ENCODE results near the gene NUP210L.
"Not testable (repeated sequence)": the region's sequence is repeated elsewhere in the genome, so short reads cannot be mapped to it uniquely, and the experiment has no call there.

Gene NUP210L

GRCh38 chr1:153991806-153992205 lies 163.1 kb downstream of the NUP210L start:
- DNase-seq (ENCODE audit: low read depth): no peak

DNA sequence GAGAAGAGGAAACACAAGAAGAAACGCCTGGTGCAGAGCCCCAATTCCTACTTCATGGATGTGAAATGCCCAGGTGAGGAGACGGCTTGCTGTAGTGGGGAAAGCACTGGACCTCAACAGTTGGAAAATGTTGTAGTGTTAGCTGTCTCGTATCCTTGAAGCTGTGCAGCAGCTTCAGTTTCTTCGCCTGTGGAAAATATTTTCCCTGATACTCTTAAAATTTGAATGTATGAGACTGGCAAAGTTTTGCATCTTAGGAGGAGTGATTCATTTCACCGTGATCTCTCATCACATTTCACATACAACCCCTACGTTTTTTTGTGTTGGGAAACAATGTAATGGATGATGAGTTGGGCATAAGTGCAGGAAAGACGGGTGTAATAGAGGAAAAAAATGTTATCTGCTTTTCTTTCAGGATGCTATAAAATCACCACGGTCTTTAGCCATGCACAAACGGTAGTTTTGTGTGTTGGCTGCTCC lies 163.7 kb downstream of the NUP210L start:
- no peak for DNase-seq (ENCODE audit: low read depth)

- peak; percentile 99 for DNase-seq (ENCODE audit: low read depth)
Observed at GRCh38 chr1:153990468-153991150, 164.3 kb downstream of the NUP210L start, which contains the start of gene RPS27. Gene RPS27 (plus strand): TSS chr1:153990762. CDS start chr1:153990797, 35 bp downstream.

DNA sequence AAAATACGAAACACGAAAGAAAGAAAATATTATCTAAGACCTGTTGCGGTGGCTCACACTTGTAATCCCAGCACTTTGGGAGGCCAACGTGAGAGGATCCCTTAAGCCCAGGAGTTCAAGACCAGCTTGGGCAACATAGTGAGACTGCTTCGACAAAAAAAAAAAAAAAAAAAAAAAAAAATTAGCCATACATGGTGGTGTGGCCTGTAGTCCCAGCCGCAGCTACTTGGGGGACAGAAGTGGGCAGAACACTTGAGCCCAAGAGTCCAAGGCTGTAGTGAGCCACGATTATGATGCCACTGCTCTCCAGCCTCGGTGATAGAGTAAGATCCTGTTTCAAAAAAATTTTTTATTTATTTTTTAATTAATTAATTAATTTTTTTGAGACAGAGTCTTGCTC lies 167.3 kb downstream of the NUP210L start:
- DNase-seq (ENCODE audit: low read depth): no peak

DNA sequence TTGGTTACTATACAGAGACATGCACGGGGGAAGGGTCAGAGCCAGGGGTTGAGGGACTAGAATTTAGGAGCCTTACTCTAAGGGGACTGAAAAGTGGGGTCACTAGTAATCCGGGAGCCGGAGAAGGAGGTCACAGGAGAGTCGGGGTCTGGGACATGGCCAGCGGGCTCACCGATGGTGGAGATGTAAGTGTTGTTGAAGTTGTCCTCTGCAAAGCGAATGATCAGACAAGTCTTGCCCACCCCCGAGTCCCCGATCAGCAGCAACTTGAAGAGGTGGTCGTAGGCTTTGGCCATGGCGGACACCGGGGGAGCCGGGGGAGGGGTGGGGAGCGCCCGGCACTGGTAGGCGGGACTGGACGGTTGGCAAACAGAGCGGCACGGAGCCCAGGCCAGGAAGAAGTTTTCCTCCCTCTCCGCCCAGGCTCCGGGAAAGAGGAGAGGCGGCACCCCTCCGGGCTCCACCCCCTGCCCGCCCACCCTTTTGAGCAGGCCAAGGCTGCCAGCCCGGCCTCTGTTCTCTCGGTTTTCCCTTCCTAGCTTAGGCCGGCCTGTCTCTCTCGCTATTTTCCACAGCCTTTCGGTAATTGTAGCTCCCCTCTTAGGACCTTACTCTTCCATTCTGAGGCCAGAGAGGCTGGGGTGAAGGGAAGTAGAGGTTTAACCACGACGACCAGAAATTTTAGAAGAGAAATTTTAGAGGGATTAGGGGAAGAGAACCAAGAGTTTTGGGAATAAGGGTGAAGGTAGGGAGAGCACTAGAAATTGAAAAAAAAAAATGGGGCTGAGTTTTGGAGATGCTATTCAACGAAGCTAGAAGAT lies 168.7 kb downstream of the NUP210L start, which contains the start of gene RAB13:
RAB13 (minus strand) TSS at position 399 of the 821 bp plus-strand sequence; CDS start at position 296, 103 bp downstream.
- DNase-seq (ENCODE audit: low read depth): peak; percentile 92

DNA sequence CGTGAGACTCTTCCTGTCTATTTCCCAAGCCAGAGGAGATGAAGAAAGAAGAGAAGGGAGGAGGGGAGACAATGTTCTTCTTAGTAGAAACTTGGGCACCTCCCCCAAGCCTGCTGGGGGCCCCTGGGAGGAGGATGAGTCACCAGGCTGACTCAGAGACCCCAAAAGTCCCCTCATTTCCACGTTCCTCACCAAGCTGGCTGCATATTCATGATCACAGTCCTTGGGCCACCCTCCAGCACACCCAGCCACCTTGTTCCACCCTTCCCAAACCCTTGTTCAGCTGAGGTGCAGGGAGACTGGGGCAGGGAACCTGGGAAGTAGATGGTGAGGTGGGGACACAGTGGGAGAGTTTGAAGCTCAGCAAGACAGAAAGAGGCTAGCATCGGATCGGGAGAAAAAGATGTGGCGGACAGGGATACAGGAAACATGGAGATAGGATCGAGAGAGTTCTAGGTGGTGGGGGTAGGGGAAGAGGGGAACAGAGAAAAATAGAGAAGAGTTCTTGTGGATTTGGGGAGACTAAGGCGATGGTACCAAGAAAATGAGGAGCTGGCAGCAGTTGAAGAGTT lies 169.4 kb downstream of the NUP210L start:
- DNase-seq (ENCODE audit: low read depth): peak; percentile 86

DNA sequence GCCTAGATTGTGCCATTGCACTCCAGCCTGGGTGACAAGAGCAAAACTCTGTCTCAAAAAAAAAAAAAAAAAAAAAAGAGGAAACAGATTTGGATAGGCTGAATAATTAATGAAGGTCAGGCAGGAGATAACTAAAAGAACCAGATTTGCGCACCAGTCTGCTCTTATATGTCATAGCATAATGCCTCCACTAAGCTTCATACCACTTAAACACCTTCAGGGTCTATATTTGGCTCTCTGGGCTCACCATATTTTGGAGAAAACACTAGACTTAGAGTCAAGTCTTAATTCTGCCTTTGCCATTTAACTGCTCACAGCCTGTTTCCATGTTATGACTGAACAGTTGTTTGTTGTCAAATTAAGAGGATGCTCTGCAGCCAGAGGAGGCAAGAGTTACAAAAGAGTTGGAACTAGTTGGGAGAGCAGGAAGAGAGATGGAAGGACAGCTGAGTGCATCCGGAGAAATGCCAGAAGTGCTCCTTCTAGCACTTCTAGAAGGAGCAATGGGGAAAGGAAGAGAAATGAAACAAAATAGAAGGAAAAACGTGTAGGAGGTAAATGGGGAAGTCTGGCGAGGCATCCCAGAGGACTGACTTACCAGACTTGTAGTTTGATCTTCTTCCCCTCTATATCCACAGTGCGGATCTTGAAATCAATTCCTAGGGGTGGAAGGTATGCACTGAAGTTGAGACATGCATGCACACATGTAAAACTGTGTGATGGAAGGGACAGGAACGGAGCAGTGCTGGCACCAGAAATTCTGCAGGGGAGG lies 170.6 kb downstream of the NUP210L start:
- no peak for DNase-seq (ENCODE audit: low read depth)

DNA sequence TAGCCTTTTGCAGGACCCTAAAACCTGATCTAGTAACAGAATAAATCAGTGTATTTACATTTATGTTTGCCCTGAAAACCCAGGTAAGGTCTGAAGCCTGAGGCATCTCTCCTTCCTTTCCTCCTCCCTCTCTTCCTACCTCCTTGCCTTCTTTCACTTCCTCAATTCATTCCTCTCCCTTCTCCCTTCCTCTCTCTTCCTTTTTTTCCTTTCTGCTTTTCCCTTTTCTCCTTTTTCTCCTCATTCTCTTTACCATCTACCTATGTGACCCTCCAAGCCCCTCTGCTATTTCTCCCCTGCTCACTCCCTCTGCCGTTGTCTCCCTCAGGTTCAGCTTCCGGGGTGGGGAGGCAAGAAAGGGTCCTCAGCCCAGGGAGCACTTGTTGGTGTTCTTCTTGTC lies 173.1 kb downstream of the NUP210L start:
- not testable (repeated sequence) for DNase-seq (ENCODE audit: low read depth)

GRCh38 chr1:153979091-153979490 lies 175.8 kb downstream of the NUP210L start:
- DNase-seq (ENCODE audit: low read depth): not testable (repeated sequence)

GRCh38 chr1:153978274-153978909 lies 176.5 kb downstream of the NUP210L start:
- no peak for DNase-seq (ENCODE audit: low read depth)

GRCh38 chr1:153977250-153978240 lies 177.3 kb downstream of the NUP210L start, which contains the start of gene JTB:
Gene JTB (minus strand): TSS chr1:153977674. CDS start chr1:153977252, 422 bp downstream.
- DNase-seq (ENCODE audit: low read depth): peak; percentile 89

- DNase-seq (ENCODE audit: low read depth): no peak
Observed at GRCh38 chr1:153976819-153977249, 178.0 kb downstream of the NUP210L start.

DNA sequence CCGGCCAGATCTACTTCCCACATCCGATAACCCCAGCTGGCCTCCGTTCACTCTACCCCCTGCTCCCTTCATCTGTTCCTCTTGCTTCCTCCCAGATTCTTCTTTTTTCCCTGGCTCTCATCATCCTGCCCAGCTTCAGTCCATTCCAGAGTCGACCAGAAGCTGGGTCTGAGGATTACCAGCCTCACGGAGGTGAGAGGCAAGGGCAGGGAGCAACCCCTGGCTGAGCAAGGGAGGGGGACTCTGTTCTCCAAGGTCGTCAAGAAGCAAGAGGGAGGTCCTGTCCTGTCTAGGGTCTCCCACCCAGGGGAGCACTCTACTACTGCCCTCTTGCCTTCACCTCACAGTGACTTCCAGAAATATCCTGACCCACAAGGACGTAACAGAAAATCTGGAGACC lies 181.3 kb downstream of the NUP210L start:
- DNase-seq (ENCODE audit: low read depth): no peak

DNA sequence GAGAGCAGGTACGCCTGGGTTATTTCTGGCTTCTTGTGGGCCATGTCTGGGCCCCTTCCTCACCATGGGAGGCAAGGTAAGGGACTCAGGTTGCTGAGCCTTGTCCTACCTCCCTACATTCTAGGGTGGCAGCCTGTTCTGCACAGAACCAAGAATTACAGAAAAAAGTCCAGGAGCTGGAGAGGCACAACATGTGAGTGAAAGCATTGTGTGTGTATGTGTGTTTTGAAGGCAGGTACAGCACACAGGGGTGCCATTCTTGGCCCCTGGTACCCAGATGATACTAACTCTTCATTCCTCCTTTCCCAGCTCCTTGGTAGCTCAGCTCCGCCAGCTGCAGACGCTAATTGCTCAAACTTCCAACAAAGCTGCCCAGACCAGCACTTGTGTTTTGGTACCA lies 181.8 kb downstream of the NUP210L start:
- no peak for DNase-seq (ENCODE audit: low read depth)

- DNase-seq (ENCODE audit: low read depth): no peak
Observed at GRCh38 chr1:153970346-153970745, 184.5 kb downstream of the NUP210L start.

DNA sequence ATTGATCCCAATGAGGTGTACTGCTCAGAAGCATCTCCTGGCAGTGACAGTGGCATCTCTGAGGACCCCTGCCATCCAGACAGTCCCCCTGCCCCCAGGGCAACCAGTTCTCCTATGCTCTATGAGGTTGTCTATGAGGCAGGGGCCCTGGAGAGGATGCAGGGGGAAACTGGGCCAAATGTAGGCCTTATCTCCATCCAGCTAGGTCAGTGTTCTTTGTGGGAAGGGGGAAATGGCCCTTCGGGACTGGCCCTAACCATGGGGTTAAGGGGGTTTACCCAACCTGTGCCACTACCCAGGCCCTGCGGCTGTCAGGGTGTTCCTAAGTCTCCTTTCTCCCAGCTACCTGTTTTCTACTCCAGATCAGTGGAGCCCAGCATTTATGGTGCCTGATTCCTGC lies 185.9 kb downstream of the NUP210L start:
- DNase-seq (ENCODE audit: low read depth): no peak

- no peak for DNase-seq (ENCODE audit: low read depth)
Observed at GRCh38 chr1:153968408-153968807, 186.5 kb downstream of the NUP210L start.

GRCh38 chr1:153968000-153968363 lies 186.9 kb downstream of the NUP210L start:
- DNase-seq (ENCODE audit: low read depth): peak; percentile 30

DNA sequence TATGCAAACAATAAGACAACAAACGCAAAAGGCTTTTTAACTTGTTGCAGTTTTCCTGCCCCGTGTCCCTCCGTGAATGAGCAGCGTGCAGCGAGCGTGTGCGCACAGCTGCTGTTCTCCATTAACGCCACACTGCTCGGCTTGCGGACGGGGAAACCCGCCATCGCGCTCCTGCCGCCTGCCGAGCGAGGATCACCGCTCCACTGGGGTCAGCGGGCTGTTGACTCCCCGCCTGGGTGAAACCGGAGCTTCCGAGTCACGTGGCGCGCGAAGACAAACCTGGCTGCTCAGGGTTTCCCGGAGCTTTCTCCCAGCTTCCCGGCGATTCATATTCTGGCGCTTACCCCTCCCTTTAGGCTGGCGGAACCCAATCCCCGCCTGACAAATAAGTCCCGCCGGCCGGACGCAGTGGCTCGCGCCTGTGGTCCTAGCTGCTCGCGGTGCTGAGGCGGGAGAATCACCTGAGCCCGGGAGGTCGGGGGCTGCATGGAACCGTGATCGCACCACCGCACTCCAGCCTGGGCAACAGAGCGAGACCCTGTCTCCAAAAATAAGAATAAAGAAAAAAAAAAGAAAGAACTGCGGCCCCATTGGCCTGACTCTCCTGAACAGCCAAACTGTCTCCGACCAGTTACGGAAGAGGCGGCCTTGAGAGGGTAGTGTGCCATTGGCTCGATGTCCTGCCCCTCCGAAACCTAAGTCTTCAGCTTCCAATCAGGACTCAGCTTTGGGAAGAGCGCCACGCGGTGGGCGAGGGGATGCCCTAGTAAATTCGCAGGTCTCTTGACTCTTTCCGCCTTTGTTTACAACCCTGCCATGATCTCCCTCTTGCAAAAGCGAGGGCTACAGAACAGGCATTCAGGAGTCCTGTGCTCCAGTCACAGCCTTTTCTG lies 187.5 kb downstream of the NUP210L start, which contains the start of gene CREB3L4:
CREB3L4 (plus strand) TSS at position 796 of the 893 bp plus-strand sequence. CDS start 624 bp downstream, outside the sequence.
- peak; percentile 98 for DNase-seq (ENCODE audit: low read depth)
